HL-60 (cell line): Measurements from ENCODE around the gene MTHFD1L.

ENCODE experiments used
- DNase-seq, 2 experiments: peaks; one replicate each; pipeline ENCODE4 v3.0.0-alpha.2; 2010 to 2020; ENCODE audit warnings: low read depth in 1 of 2, low spot score in 1 of 2
- H3K27ac ChIP-seq: fragments of 250-450 bp; sonication (Bioruptor Pico); replicated peaks from 2 replicates; pipeline ENCODE4 v1.5.1; 2020; ENCODE audit warnings: mild to moderate bottlenecking, moderate library complexity
- H3K27me3 ChIP-seq: fragments of 250-450 bp; sonication (Bioruptor Pico); 2 replicates; pipeline ENCODE4 v1.5.1; 2021; ENCODE audit warnings: mild to moderate bottlenecking, moderate library complexity; ENCODE audit not compliant: insufficient read depth, poor library complexity, severe bottlenecking
- H3K4me3 ChIP-seq: replicated peaks from 2 replicates; pipeline ENCODE4 v1.5.1; 2011; ENCODE audit warnings: mild to moderate bottlenecking, control low read depth, low read length; ENCODE audit not compliant: insufficient read depth
- GABPA ChIP-seq: IDR thresholded peaks from 2 replicates; pipeline ENCODE4 v1.6.1; 2012; ENCODE audit warnings: low read depth
- POLR2AphosphoS5 ChIP-seq: IDR thresholded peaks from 2 replicates; pipeline ENCODE4 v1.6.1; 2012; ENCODE audit warnings: low read depth
- SPI1 ChIP-seq: IDR thresholded peaks from 2 replicates; pipeline ENCODE4 v1.6.1; 2012; ENCODE audit warnings: low read depth, mild to moderate bottlenecking, borderline replicate concordance
- TF ChIP-seq, protein P1 (sequence below): IDR thresholded peaks from one replicate; pipeline ENCODE4 v1.5.1; 2011; ENCODE audit warnings: low read length, control low read depth, inconsistent platforms; ENCODE audit not compliant: insufficient read depth
- TF ChIP-seq, protein P2 (sequence below): IDR thresholded peaks from 2 replicates; pipeline ENCODE4 v1.6.1; 2012; ENCODE audit warnings: low read depth; ENCODE audit not compliant: insufficient replicate concordance

The MTHFD1L gene

GRCh38 chr6:151143337-151143736 lies 277.8 kb downstream of the MTHFD1L start:
- TF ChIP-seq GABPA (no peak), SPI1 (no peak), POLR2AphosphoS5 (no peak)
- TF ChIP-seq, protein P1, sequence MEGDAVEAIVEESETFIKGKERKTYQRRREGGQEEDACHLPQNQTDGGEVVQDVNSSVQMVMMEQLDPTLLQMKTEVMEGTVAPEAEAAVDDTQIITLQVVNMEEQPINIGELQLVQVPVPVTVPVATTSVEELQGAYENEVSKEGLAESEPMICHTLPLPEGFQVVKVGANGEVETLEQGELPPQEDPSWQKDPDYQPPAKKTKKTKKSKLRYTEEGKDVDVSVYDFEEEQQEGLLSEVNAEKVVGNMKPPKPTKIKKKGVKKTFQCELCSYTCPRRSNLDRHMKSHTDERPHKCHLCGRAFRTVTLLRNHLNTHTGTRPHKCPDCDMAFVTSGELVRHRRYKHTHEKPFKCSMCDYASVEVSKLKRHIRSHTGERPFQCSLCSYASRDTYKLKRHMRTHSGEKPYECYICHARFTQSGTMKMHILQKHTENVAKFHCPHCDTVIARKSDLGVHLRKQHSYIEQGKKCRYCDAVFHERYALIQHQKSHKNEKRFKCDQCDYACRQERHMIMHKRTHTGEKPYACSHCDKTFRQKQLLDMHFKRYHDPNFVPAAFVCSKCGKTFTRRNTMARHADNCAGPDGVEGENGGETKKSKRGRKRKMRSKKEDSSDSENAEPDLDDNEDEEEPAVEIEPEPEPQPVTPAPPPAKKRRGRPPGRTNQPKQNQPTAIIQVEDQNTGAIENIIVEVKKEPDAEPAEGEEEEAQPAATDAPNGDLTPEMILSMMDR: no peak
- TF ChIP-seq, protein P2, sequence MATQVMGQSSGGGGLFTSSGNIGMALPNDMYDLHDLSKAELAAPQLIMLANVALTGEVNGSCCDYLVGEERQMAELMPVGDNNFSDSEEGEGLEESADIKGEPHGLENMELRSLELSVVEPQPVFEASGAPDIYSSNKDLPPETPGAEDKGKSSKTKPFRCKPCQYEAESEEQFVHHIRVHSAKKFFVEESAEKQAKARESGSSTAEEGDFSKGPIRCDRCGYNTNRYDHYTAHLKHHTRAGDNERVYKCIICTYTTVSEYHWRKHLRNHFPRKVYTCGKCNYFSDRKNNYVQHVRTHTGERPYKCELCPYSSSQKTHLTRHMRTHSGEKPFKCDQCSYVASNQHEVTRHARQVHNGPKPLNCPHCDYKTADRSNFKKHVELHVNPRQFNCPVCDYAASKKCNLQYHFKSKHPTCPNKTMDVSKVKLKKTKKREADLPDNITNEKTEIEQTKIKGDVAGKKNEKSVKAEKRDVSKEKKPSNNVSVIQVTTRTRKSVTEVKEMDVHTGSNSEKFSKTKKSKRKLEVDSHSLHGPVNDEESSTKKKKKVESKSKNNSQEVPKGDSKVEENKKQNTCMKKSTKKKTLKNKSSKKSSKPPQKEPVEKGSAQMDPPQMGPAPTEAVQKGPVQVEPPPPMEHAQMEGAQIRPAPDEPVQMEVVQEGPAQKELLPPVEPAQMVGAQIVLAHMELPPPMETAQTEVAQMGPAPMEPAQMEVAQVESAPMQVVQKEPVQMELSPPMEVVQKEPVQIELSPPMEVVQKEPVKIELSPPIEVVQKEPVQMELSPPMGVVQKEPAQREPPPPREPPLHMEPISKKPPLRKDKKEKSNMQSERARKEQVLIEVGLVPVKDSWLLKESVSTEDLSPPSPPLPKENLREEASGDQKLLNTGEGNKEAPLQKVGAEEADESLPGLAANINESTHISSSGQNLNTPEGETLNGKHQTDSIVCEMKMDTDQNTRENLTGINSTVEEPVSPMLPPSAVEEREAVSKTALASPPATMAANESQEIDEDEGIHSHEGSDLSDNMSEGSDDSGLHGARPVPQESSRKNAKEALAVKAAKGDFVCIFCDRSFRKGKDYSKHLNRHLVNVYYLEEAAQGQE: no peak
- Histone ChIP-seq H3K4me3 (no peak overlapping the region), H3K27ac (no peak overlapping the region), H3K27me3 (no peaks in the 10 kb centered on the region)
- DNase-seq: no peak

- Histone ChIP-seq H3K4me3 (no peak overlapping the region), H3K27ac (no peak overlapping the region), H3K27me3 (no peaks in the 10 kb centered on the region)
- TF ChIP-seq POLR2AphosphoS5 (no peak), SPI1 (no peak), GABPA (no peak)
- TF ChIP-seq, protein P2: no peak
- TF ChIP-seq, protein P1: no peak
- no peak for DNase-seq
Measured at GRCh38 chr6:151143806-151144205, 278.3 kb downstream of the MTHFD1L start.

GRCh38 chr6:151147118-151147832 lies 281.8 kb downstream of the MTHFD1L start:
- TF ChIP-seq GABPA: no peak
- TF ChIP-seq POLR2AphosphoS5: no peak
- TF ChIP-seq, protein P2: no peak
- TF ChIP-seq, protein P1: no peak
- TF ChIP-seq SPI1: no peak

More at GRCh38 chr6:151147118-151147832, 281.8 kb downstream of the MTHFD1L start:
- H3K27ac ChIP-seq: no peak overlapping the region
- no peaks in the 10 kb centered on the region for H3K27me3 ChIP-seq
- DNase-seq: no peak
- H3K4me3 ChIP-seq: no peak overlapping the region
